PC-9 (cell line): ENCODE measurements around the gene PRKCA. TPM values are rescaled to one million over a fixed set of nuclear protein-coding genes. Genes with fewer than 3 reads are reported as not detected.

ENCODE experiments used
- BruUV-seq: library from RNA; stranded (reverse); fragments of 400-500 nt; replicated peaks from 2 replicates; lab custom pipeline; 2021; lab: Mats Ljungman, UMichigan
- CTCF ChIA-PET: fragments of 300-600 bp; sonication (Branson Sonifier 250); formaldehyde crosslinking; loops from one replicate; lab custom pipeline; 2022; ENCODE audit warnings: antibody characterized with exemption; lab: Charles Lee
- POLR2A ChIA-PET: fragments of 300-600 bp; sonication (Branson Sonifier 250); formaldehyde crosslinking; loops from one replicate; lab custom pipeline; 2022; ENCODE audit warnings: antibody characterized with exemption; ENCODE audit not compliant: unreplicated experiment; lab: Charles Lee
- DNase-seq, 2 experiments: peaks; one replicate each; pipeline versions ENCODE4 v3.0.0 to v3.0.0-alpha.2; 2015 to 2022; ENCODE audit warnings: mixed read lengths in 1 of 2
- H2AFZ ChIP-seq: fragments of 200-600 bp; sonication (generic); 2 replicates; pipeline ENCODE4 v1.8.1; 2017; ENCODE audit warnings: antibody characterized with exemption
- H3F3A ChIP-seq: fragments of 200-600 bp; sonication (generic); 2 replicates; pipeline ENCODE4 v1.8.1; 2017; ENCODE audit warnings: antibody characterized with exemption, mild to moderate bottlenecking, low read depth; ENCODE audit not compliant: insufficient read depth
- H3K27ac ChIP-seq: fragments of 200-600 bp; sonication (generic); 2 replicates; pipeline ENCODE4 v1.6.1; 2016; ENCODE audit warnings: mixed run types
- H3K27me3 ChIP-seq: fragments of 200-600 bp; sonication (generic); 2 replicates; pipeline ENCODE4 v1.6.1; 2016; ENCODE audit warnings: low read depth, mixed run types; ENCODE audit not compliant: insufficient read depth
- H3K36me3 ChIP-seq: fragments of 200-600 bp; sonication (generic); 2 replicates; pipeline ENCODE4 v1.6.1; 2016; ENCODE audit warnings: low read depth, mixed run types
- H3K4me1 ChIP-seq: fragments of 200-600 bp; sonication (generic); replicated peaks from 2 replicates; pipeline ENCODE4 v1.6.1; 2016; ENCODE audit warnings: mixed run types; ENCODE audit not compliant: insufficient read depth
- H3K4me2 ChIP-seq: fragments of 200-600 bp; sonication (generic); 2 replicates; pipeline ENCODE4 v1.6.1; 2017; ENCODE audit warnings: mixed run types
- H3K4me3 ChIP-seq: fragments of 200-600 bp; sonication (generic); 2 replicates; pipeline ENCODE4 v1.6.1; 2016; ENCODE audit warnings: mixed run types
- H3K79me2 ChIP-seq: fragments of 200-600 bp; sonication (generic); 2 replicates; pipeline ENCODE4 v1.6.1; 2017; ENCODE audit warnings: low read depth, mixed run types
- H3K9me2 ChIP-seq: fragments of 200-600 bp; sonication (generic); 2 replicates; pipeline ENCODE4 v1.8.1; 2017; ENCODE audit warnings: mild to moderate bottlenecking; ENCODE audit not compliant: insufficient read depth
- H3K9me3 ChIP-seq: fragments of 200-600 bp; sonication (generic); 2 replicates; pipeline ENCODE4 v1.8.1; 2016; ENCODE audit warnings: low read depth; ENCODE audit not compliant: insufficient read depth
- H4K20me1 ChIP-seq: fragments of 200-600 bp; sonication (generic); 2 replicates; pipeline ENCODE4 v1.8.1; 2017; ENCODE audit not compliant: insufficient read depth
- CTCF ChIP-seq: fragments of 200-600 bp; sonication (generic); conservative IDR thresholded peaks from 2 replicates; pipeline ENCODE4 v1.6.1; 2017; ENCODE audit warnings: mixed run types, antibody characterized with exemption, mild to moderate bottlenecking, moderate library complexity
- EZH2 ChIP-seq: fragments of 200-600 bp; sonication (generic); IDR thresholded peaks from 2 replicates; pipeline ENCODE4 v1.8.0; 2017; ENCODE audit warnings: antibody characterized with exemption, low read depth
- intact Hi-C: fragments of 100-400 bp; cut with micrococcal nuclease; formaldehyde crosslinking; loops from one replicate; pipeline ENCODE4 v1.10.0; 2022; ENCODE audit not compliant: unreplicated experiment
- total RNA-seq: library from RNA; stranded (reverse); gene quantifications from 2 replicates; pipeline ENCODE4 v1.2.3, GENCODE V29; 2021

The PRKCA gene
- total RNA-seq, 1 experiment from 2014 or later = 23.1 TPM

- H3K4me1 ChIP-seq = no peaks in the 10 kb centered on the region
- DNase-seq = no peak
- no peaks in the 10 kb centered on the region for H3K27me3 ChIP-seq
- no peak overlapping the region for H3K4me2 ChIP-seq
- H4K20me1 ChIP-seq = no peaks in the 10 kb centered on the region
- H3K9me2 ChIP-seq = no peaks in the 10 kb centered on the region
- no TSS peak for BruUV-seq
- H2AFZ ChIP-seq = no peak overlapping the region
- H3K36me3 ChIP-seq = no peaks in the 10 kb centered on the region; the same call in 1 of the 2 replicates
- POLR2A ChIA-PET = interaction anchor here (0.7 kb wide), 1 partner anchor 1130 kb away, joined by 4 read pairs; no protein-coding TSS in a partner anchor
- no peaks in the 10 kb centered on the region for H3K79me2 ChIP-seq
- no peak overlapping the region for H3K27ac ChIP-seq
- TF ChIP-seq EZH2 = no peak
- intact Hi-C loops = no loop called here
- no peak overlapping the region for H3K4me3 ChIP-seq
- no peaks in the 10 kb centered on the region for H3K9me3 ChIP-seq
- CTCF ChIA-PET = no interaction called here
- no peaks in the 10 kb centered on the region for H3F3A ChIP-seq
Measured at GRCh38 chr17:66752411-66752810, 450.0 kb downstream of the PRKCA start.

- Histone ChIP-seq H3K9me3 (no peaks in the 10 kb centered on the region), H3K4me2 (no peak overlapping the region), H2AFZ (no peak overlapping the region), H3K4me1 (no peaks in the 10 kb centered on the region), H3K27ac (no peak overlapping the region), H3F3A (no peaks in the 10 kb centered on the region), H4K20me1 (no peaks in the 10 kb centered on the region), H3K27me3 (no peaks in the 10 kb centered on the region), H3K36me3 (no peaks in the 10 kb centered on the region; the same call in 1 of the 2 replicates), H3K9me2 (no peaks in the 10 kb centered on the region), H3K79me2 (no peaks in the 10 kb centered on the region), H3K4me3 (no peak overlapping the region)
- intact Hi-C loops = no loop called here
- TF ChIP-seq CTCF (no peak), EZH2 (no peak)
- no TSS peak for BruUV-seq
- ChIA-PET CTCF (no interaction called here), POLR2A (interaction anchor here (0.7 kb wide), 1 partner anchor 1129 kb away, joined by 4 read pairs; no protein-coding TSS in a partner anchor)
- no peak for DNase-seq
Measured at GRCh38 chr17:66753126-66753920, 450.9 kb downstream of the PRKCA start.

DNA sequence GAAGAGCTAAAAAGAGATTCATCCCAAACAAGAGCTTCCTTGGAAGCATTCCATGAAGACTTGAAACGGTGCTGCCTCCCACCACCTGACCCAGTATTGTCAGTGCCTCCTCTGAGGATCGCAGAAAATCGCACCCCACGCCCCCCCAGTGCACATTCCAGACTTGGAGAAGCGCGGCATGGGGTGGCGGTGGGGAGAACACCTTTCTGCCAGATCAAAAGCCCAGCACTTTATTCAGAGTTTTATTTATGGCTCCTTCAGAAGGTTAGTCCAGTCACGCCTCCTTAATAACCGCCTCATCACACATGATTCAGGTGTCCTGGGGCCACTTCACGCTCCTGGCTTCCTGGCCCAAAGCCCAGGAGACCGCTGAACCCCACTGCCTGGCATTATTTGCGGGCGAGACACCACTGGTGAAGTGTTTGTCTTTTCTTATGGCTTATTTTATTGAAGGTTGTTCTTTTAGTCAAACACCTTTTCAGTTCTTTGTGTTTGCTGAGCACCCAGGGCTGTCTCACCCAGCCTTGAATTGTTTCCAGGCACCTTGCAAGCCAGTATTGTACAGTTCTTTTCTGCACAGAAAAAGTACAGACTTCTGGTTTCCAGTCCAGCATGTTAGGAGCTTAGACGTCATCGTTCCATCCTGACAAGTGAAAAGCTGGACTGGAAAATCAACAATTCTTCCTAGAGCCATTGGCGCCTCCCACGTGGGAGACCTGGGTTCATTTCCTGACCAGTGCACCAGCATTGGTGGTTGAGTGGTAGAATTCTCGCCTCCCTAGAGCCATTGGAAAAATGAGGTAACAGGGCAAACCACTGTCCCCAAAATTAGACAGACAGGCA, 452.9 kb downstream of the PRKCA start:
- intact Hi-C loops = no loop called here
- TF ChIP-seq EZH2 = no peak
- TF ChIP-seq CTCF = no peak
- no TSS peak for BruUV-seq
- Histone ChIP-seq H3K9me2 (no peaks in the 10 kb centered on the region), H3K4me3 (no peak overlapping the region), H4K20me1 (no peaks in the 10 kb centered on the region), H3K79me2 (no peaks in the 10 kb centered on the region), H2AFZ (no peak overlapping the region), H3K4me1 (no peaks in the 10 kb centered on the region), H3K9me3 (no peaks in the 10 kb centered on the region), H3K27ac (no peak overlapping the region), H3K27me3 (no peaks in the 10 kb centered on the region), H3F3A (no peaks in the 10 kb centered on the region), H3K4me2 (no peak overlapping the region), H3K36me3 (no peaks in the 10 kb centered on the region; the same call in 1 of the 2 replicates)
- no peak for DNase-seq
- ChIA-PET POLR2A (no interaction called here), CTCF (no interaction called here)
